K562 (cell line): Measurements from ENCODE around the gene KRT8. TPM values are rescaled to one million over a fixed set of nuclear protein-coding genes. Genes with fewer than 3 reads are reported as not detected.

ENCODE experiments used
- NCOA1 ChIP-seq: fragments of 450-650 bp; IDR thresholded peaks from 2 replicates; pipeline ENCODE4 v1.6.1; 2016; ENCODE audit warnings: low read depth
- NR2C2 ChIP-seq, 2 experiments: fragments of 200-800 bp in 1 of 2; sonication (Bioruptor generic) in 1 of 2; sonication (generic) in 1 of 2; formaldehyde crosslinking in 1 of 2; IDR thresholded peaks; 2 replicates each; pipeline versions ENCODE4 v1.6.1 to v1.8.0; 2016 to 2022; ENCODE audit warnings: mild to moderate bottlenecking in 1 of 2, missing compliant biosample characterization in 1 of 2, missing genetic modification characterization in 1 of 2, missing genetic modification reagents in 1 of 2
- PPARD ChIP-seq: fragments of 250-450 bp; sonication (Bioruptor Pico); IDR thresholded peaks from 2 replicates; pipeline ENCODE4 v1.8.0; 2022; ENCODE audit warnings: inconsistent platforms, mild to moderate bottlenecking, moderate library complexity
- TBP ChIP-seq: optimal IDR thresholded peaks from 2 replicates; pipeline ENCODE3; 2011; ENCODE audit warnings: low read depth, low read length, improper control_type of control experiment
- TEAD4 ChIP-seq, 2 experiments: sonication (generic) in 1 of 2; formaldehyde crosslinking in 1 of 2; IDR thresholded peaks; 2 replicates each; pipeline versions ENCODE4 v1.6.1 to v1.8.0; 2012 to 2022; ENCODE audit warnings: borderline replicate concordance in 1 of 2, inconsistent platforms in 1 of 2, low read length in 1 of 2, mild to moderate bottlenecking in 1 of 2, missing genetic modification reagents in 1 of 2
- polyA plus RNA-seq, 8 experiments: library from polyadenylated mRNA; depleted of rRNA in 4 of 8; stranded (reverse) in 5 of 8; unstranded in 3 of 8; fragments of >200 nt; fragmentation: Nextera tagmentation in 2 of 8; fragmentation: Illumina TruSeq in 1 of 8; extraction: Ambion mirVana in 2 of 8; extraction: Trizol in 1 of 8; gene quantifications; 2 replicates each; pipeline versions ENCODE4 v1.2.1 to v1.2.3, GENCODE V29; 2011 to 2014; ENCODE audit warnings: inconsistent platforms in 1 of 8, missing spikeins in 1 of 8
- total RNA-seq, 7 experiments: library from RNA; depleted of rRNA in 6 of 7; stranded (reverse); fragments of >200 nt in 6 of 7; fragmentation: Illumina TruSeq in 2 of 7; extraction: Trizol in 2 of 7; gene quantifications; 2 replicates each; pipeline versions ENCODE4 v1.2.1 to v1.2.3, GENCODE V29; 2011 to 2021; ENCODE audit warnings: low replicate concordance in 1 of 7
- TF ChIP-seq, protein P1 (sequence below), 2 experiments: fragments of 450-650 bp; formaldehyde crosslinking in 1 of 2; IDR thresholded peaks; 2 replicates each; pipeline versions ENCODE4 v1.4.0 to v1.6.1; 2014 to 2020; ENCODE audit warnings: mild to moderate bottlenecking in 2 of 2, borderline replicate concordance in 1 of 2, low read depth in 1 of 2

Gene KRT8
- total and polyA plus RNA-seq, 9 of the 15 experiments (the other 6 are each of a cell fraction or from before 2014, with no cell fraction given): 41.5 to 661 (median 260) TPM

DNA sequence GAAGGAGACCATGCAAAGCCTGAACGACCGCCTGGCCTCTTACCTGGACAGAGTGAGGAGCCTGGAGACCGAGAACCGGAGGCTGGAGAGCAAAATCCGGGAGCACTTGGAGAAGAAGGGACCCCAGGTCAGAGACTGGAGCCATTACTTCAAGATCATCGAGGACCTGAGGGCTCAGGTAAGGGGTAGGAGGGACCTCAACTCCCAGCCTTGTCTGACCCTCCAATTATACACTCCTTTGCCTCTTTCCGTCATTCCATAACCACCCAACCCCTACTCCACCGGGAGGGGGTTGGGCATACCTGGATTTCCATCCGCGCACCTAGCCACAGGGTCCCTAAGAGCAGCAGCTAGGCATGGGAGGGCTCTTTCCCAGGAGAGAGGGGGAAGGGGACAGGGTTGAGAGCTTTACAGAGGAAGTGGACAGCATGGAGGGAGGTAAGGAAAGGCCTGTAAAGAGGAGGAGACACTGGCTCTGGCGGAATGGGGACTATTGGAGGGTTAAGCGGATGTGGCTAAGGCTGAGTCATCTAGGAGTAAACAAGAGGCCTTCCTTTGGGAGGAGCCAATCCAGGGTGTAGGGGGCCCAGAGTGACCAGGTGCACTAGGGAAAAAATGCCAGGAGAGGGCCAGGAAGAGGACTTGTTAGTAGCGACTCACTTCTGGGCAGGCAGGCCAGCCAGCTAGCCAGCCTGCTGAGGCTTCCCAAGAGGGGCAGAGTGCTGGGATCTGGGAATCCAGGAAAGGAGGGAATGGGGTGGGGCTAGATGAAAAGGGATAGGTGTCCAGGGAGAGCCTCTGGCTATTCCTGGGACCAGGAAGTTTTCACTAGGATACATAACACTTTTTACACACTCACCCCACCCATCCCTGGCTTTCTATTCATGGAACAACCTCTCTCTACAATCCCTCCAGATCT is 44.8 kb upstream of the KRT8 start (continued):
- TF ChIP-seq, protein P1, sequence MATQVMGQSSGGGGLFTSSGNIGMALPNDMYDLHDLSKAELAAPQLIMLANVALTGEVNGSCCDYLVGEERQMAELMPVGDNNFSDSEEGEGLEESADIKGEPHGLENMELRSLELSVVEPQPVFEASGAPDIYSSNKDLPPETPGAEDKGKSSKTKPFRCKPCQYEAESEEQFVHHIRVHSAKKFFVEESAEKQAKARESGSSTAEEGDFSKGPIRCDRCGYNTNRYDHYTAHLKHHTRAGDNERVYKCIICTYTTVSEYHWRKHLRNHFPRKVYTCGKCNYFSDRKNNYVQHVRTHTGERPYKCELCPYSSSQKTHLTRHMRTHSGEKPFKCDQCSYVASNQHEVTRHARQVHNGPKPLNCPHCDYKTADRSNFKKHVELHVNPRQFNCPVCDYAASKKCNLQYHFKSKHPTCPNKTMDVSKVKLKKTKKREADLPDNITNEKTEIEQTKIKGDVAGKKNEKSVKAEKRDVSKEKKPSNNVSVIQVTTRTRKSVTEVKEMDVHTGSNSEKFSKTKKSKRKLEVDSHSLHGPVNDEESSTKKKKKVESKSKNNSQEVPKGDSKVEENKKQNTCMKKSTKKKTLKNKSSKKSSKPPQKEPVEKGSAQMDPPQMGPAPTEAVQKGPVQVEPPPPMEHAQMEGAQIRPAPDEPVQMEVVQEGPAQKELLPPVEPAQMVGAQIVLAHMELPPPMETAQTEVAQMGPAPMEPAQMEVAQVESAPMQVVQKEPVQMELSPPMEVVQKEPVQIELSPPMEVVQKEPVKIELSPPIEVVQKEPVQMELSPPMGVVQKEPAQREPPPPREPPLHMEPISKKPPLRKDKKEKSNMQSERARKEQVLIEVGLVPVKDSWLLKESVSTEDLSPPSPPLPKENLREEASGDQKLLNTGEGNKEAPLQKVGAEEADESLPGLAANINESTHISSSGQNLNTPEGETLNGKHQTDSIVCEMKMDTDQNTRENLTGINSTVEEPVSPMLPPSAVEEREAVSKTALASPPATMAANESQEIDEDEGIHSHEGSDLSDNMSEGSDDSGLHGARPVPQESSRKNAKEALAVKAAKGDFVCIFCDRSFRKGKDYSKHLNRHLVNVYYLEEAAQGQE (IDR thresholded peaks at IDR 0.05; ENCODE audit: borderline replicate concordance): no peak; the same call in 1 of the 2 replicates
- TF ChIP-seq, protein P1 (CRISPR knock-in tag; IDR thresholded peaks at IDR 0.05; ENCODE audit: low read depth): peak; percentile 45; the same call in 1 of the 2 replicates
- peak; percentile 92 for TF ChIP-seq TBP
- no peak for TF ChIP-seq PPARD
- TF ChIP-seq NR2C2 (CRISPR knock-in tag; IDR thresholded peaks at IDR 0.05): 0 out of 2 replicates have a peak, but pooled peaks have one; percentile 13
- peak; percentile 67; the same call in 1 of the 2 replicates for TF ChIP-seq NR2C2 (tag; IDR thresholded peaks at IDR 0.05)
- peak; percentile 79 for TF ChIP-seq NCOA1
- TF ChIP-seq TEAD4 (IDR thresholded peaks at IDR 0.05; ENCODE audit: low read length): peak; percentile 16; the same call in 1 of the 2 replicates
- TF ChIP-seq TEAD4 (CRISPR knock-in tag; IDR thresholded peaks at IDR 0.05; ENCODE audit: borderline replicate concordance): no peak; the same call in 1 of the 2 replicates
